NCI-H748 treated with DMSO at 0.1 percent for 48 hours (cell line): ENCODE data around the gene RBFA.
A peak's percentile ranks its signal among the peaks of the same experiment; 100 is the strongest.
"Not testable (repeated sequence)": the region's sequence is repeated elsewhere in the genome, so short reads cannot be mapped to it uniquely, and the experiment has no call there.

Experiments
- DNase-seq: peaks from one replicate; lab custom pipeline; 2025; lab: John Stamatoyannopoulos, UW

Gene RBFA

DNA sequence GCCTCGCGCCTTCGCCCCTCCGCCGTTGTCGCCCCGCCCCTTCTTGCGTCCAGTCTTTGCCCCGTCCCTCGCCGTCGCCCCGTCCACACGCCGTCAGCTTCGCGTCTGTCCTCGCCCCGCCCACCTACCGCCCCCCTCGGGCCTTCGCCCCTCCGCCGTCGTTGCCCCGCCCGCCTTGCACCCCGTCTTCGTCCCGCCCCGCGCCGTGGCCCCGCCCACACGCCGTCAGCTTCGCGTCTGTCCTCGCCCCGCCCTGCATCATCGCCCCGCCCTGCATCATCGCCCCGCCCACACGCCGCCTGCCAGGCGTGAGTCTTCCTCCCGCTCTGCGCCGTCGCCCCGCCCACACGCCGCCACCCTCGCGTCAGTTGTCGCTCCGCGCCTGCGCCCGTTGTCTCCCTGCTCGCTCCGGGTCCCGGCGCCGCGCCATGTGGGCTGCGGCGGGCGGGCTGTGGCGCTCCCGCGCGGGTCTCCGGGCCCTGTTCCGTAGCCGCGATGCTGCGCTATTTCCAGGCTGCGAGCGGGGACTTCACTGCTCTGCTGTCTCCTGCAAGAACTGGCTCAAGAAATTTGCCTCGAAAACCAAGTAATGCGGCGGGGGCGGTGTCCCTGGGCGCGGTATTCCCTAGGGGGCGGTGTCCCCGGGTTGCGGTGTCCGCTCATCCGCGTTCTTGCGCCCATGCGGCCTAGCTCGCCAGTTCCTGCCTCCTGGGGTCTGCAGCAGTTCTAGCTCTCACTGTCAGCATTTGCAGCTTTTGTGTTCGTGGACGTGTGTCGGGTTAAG lies at the start of gene RBFA:
Gene RBFA (plus strand): TSS at position 367 of the 784 bp plus-strand sequence. CDS start 62 bp downstream, at position 429.
- peak; percentile 98 for DNase-seq

GRCh38 chr18:79985172-79985571 lies 49.1 kb upstream of the RBFA start:
- DNase-seq = no peak

GRCh38 chr18:79986726-79987125 lies 47.5 kb upstream of the RBFA start:
- no peak for DNase-seq

DNA sequence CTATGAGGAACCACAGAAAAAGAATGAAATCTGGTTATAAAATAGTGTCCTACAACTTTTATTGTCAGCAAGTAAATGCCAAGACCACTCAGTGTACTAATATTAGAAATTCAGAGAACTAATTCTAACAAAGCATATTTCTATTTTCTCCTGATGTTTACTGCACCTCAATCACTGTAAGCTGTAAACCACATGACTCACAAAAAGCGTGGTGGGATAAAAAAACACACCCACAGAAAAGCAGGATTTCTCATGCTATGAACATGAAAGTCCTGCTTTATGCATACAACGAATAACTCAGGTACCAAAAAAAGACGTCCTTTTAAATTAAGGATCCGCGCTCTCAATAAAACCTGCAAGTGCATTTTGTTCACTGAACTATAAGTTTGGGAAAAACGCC lies 46.7 kb upstream of the RBFA start:
- no peak for DNase-seq

- peak; percentile 44 for DNase-seq
These were observed 46.2 kb upstream of the RBFA start for GRCh38 chr18:79988071-79988450.

- peak; percentile 41 for DNase-seq
These were observed 45.6 kb upstream of the RBFA start, which contains the start of gene TXNL4A for GRCh38 chr18:79988451-79989194. Gene TXNL4A, minus strand, starts transcription at chr18:79988563. Its CDS starts 171 bp downstream, at chr18:79988392.

GRCh38 chr18:79989195-79989497 lies 45.1 kb upstream of the RBFA start:
- DNase-seq = no peak

GRCh38 chr18:79991494-79991893 lies 42.7 kb upstream of the RBFA start:
- no peak for DNase-seq

- DNase-seq = not testable (repeated sequence)
These were observed 34.5 kb upstream of the RBFA start for GRCh38 chr18:79999701-80000100.

GRCh38 chr18:80000877-80001276 lies 33.4 kb upstream of the RBFA start:
- DNase-seq = no peak

- no peak for DNase-seq
These were observed 31.8 kb upstream of the RBFA start for GRCh38 chr18:80002468-80002867.

- no peak for DNase-seq
These were observed 29.5 kb upstream of the RBFA start for GRCh38 chr18:80004600-80005342.

DNA sequence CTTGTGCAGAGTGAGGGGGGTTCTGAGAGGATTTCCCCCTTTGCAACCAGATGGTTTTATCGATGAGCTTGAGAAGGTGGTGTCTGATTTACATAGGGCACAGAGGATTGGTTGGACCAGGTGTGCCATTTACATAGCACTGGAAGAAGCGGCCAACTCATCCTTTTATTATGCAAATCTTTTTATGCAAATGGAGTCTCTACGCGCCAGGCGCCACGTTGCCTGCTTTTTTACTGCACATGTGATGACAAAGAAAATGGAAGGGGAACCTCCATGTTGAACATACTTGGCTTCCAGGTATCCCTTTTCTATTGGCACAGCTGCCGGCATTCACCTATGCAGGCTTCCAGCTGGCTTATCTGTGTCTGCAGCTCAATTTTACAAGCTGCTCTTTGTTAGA lies 27.5 kb upstream of the RBFA start:
- no peak for DNase-seq

DNA sequence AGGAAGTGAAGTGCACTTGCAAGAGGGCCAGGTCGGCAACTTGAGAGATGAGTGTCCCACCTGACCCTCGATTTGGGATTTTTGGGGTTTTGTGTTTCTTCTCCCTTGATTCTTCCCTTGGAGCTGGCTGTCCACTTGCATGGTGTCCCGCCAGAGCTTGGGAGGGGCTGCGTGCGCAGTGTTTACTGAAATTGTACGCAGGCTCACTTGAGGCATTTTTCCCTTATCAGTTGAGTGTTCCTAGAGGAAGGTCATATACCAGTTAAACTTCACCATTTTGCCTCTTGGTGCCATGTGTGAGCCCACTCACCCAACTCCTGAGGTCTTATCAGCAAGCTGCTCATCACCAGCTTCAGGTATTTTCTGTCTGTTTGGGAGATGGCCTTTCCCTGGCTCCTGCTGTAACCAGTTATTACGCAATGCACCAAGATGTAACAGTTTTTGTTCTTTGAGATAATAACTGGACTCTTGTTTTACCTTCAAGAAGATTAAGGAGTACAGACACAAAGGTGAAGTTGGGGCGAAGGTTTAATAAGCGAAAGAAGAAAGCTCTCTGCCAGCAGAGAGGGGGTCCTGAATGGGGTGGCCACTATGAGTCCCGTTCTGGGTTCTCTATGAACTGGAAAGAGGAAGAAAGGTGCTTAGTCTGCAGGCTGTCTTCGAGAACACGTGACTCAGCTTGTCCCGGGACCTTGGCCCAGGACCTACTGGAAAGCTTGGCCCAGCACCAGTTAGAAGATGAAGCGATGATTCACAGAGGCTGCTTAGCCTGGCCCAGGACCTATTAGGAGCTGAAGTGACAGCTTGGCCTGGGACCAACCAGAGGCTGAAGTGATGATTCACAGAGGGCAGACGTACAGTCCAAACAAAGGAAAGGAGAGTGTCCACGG lies 24.3 kb upstream of the RBFA start:
- no peak for DNase-seq

DNA sequence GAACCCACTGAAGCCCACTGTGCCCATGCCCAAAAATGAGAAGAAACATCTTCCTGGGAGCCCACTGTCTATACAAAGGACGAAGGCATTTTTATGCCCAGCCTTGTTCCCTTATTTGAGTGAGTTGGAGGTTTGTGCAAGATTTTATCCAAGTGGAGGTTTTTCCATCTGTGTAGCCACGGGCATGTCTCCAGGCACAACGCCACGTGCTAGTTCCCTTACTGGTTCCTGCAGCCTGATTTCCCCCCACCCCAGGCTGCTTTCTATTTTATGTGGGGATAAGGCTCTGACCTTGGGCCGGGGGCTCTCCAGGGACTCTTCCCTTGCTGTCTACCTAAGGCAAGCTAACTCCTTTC lies 23.7 kb upstream of the RBFA start:
- no peak for DNase-seq

- not testable (repeated sequence) for DNase-seq
These were observed 22.6 kb upstream of the RBFA start for GRCh38 chr18:80011496-80012137.

DNA sequence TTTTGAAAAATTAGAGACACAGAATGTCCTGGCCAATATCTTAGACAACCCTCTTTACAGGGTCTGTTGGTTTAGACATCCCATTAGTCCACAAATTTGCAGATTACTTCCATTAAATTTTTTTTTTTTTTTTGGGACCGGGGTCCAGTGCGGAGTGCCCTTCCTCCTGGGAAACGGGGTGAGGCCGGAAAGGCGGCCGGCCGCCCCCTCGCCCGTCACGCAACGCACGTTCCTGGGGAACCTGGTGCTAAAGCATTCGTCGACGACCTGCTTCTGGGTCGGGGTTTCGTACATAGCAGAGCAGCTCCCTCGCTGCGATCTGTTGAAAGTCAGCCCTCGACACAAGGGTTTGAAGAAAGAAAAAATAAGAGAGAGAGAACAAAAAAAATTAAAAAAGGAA lies 21.5 kb upstream of the RBFA start:
- no peak for DNase-seq

- DNase-seq = no peak
These were observed 11.6 kb upstream of the RBFA start for GRCh38 chr18:80022613-80023012.

DNA sequence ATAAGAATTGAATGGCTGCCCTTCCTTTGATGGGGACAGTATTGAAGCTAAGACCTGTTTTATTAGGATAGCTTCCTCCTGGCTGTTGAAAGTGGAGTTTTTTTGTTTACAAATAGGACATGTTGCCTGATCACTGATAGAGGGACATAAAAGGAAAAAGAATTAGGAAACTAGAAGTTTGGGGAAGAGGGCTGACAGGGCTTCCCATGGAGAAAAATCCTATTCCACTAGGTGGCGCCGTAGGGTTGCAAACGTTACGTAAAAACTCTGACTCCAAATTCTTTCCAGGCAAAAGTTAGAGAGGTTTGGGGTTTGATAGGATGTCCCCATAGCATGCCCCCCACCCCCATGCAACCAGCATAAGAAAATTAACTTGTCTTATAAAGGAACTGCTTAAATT lies 11.1 kb upstream of the RBFA start:
- DNase-seq = no peak

DNA sequence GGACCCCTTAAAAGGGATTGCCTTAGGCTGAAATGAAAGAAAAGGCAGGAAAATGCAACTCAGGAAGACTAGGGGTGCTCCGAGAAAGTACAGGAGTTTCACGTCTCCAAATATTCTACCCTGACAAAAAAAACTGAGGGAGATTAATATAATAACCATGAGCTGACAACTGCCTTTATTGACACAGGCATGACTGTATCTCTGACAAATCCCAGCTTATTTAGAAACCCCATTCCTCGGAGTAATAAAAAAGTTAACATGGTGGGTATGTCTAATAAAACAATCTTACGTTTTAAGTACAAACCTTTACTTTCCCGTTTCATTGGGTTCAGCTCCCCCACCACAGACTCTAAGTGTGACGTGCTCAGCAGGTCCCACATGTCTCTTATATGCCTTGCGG lies 7.9 kb upstream of the RBFA start:
- DNase-seq = no peak

GRCh38 chr18:80027719-80028118 lies 6.5 kb upstream of the RBFA start:
- not testable (repeated sequence) for DNase-seq
